Suppressor macrophage treated with lipopolysaccharide for 4 hours (primary cell): ENCODE measurements around the gene TXNRD2.
A peak's percentile ranks its signal among the peaks of the same experiment; 100 is the strongest.
"Not testable (repeated sequence)": the region's sequence is repeated elsewhere in the genome, so short reads cannot be mapped to it uniquely, and the experiment has no call there.

Experiments used
- DNase-seq: peaks from one replicate; pipeline ENCODE4 v3.0.0-alpha.2; 2020

Gene TXNRD2

GRCh38 chr22:19943082-19944026, 1.7 kb upstream of the TXNRD2 start:
- DNase-seq, result peak; percentile 54

DNA sequence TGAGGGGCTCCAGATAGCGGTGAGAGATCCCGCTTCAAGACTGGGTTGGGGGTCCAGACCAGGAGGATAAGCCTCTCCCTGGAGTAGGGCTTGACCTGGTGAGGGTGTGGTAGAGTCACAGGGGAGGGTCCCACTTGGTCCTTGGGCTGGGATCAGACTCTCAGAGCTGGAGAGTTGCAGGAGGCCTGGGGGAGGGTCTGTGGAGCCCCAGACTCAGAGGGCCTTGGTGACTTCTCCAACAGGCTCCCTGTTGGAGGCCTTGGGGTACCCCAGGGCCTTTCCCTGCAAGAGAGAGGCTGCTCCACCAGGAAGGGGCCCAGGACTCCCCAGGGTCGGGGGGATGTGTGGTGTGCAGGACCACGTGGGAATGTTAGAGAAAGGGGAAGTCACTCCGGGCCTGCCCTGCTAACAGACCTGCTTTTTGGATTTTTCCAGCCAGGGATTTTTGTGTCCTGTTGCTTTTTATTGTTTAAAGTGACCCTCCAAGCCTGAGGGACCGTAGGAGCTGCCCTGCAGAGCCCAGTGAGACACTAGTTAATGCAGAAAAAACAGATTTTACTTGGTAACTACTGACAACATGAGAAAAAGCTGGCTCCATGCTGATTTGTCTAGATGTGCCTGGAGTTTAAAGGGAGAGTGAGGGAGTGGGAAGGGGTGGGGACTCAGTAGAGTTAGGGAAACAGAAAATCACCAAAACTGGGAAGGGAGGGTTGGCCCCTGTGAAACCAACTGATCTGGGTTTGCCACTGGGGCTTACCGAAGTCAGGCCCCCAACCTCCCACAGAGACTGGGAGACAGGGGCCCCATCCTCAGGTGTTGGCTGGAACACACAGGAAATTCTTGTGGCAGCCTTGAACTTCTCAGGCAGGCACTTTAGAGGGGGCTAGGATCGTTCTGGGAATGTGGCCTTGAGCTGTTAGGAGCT, 801 bp upstream of the TXNRD2 start:
- peak; percentile 65 for DNase-seq

DNA sequence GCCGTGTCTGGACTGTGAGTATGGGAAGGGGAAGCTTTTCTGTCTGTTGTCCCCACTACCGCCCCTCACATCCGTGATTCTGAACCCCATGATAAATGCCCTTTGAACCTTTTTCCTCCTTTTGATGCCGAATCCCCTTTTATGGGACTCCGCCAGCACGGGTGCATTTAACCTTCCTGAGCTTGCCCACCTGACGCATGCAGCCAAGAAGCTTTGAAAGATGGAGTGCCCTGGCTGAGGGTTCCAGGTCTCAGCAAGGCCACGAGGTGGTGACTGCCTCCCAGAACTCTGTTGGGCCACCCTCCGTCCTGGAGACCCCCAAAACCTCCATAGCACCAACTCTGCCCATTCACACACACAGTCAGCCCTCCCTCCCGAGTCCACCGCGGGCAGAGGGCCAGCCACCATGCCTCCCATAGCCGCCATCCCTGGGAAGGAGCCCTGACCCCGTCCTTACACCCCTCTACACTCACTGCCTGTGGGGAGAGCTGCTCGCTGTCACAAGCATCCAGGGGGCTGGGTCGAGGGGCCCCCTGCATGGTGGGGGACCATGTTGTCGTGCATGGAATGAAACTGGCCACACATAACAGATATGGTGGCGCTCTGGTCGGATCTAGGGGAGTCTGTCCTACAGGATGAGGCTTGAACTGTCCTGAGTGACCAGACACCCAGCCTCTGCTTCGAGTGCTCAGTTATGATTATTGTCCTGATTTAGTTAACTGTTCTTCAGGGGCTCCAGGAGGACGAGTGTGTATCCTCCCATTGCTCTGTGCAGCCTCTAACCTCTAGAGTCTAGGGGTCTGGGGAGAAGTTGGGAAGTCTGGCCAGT, 868 bp downstream of the TXNRD2 start:
- no peak for DNase-seq

DNA sequence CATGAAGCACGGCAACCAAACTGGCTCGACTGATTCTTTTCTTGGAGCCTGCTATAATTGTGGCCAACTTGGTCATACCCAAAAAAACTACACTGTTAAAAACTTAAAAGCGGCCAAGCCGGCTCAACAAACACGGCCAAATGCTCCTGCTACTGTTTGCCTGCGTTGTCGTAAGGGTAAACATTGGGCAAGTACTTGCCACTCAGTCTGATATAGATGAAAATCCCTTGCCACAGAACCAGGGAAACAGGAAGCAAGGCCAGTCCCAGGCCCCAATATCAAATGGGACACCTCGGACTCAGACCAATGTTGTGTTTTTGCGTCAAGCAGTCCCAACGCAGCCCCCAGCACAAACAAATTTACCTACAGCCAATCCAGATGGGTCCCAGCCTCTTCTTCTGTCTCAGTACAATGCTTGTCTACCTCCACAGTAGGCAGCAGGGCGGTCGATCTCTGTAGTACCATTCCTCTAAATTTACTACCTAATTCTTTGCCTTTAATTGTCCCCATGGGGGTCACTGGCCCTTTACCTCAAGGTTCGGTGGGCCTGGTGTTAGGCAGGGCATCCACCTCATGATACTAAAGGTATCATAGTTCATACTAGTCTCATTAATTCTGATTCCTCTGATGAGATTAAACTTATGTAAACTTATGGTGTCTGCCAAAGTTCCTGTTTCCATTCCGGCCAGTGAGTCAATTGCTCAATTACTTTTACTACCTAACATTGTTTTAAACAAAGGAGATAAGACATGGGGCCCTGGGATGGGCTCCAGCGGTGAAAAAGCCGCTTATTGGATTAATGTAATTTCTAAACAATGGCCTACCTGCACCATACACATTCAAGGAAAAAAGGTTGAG, 3.8 kb downstream of the TXNRD2 start:
- peak; percentile 19 for DNase-seq

DNA sequence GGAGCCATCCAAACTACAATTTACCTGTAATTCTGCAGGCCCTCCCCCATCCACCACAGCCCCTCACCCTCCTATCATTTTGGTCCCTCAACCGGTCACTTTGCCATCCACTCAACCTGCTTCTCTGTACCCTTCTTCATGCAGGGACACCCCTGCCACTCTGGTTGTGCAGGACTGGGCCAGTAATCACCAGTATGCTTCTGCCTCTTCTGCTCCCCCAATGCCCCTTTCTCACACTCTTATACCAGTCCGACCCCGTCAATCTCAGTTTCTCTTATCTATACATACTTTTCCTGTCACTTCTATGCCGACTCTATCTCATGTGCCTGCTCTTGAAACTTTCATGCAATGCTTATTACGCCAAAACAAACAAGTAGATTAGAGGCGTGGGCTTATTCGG, 5.1 kb downstream of the TXNRD2 start:
- DNase-seq, result no peak

GRCh38 chr22:19935123-19935718, 6.4 kb downstream of the TXNRD2 start:
- not testable (repeated sequence) for DNase-seq

GRCh38 chr22:19933341-19934241, 8.0 kb downstream of the TXNRD2 start:
- no peak for DNase-seq

GRCh38 chr22:19932367-19933206, 9.0 kb downstream of the TXNRD2 start:
- peak; percentile 26 for DNase-seq

- DNase-seq, result no peak
These were observed 10.1 kb downstream of the TXNRD2 start for GRCh38 chr22:19931514-19931913.

GRCh38 chr22:19930551-19931486, 10.8 kb downstream of the TXNRD2 start:
- DNase-seq, result peak; percentile 45

- DNase-seq, result no peak
These were observed 11.8 kb downstream of the TXNRD2 start for GRCh38 chr22:19929586-19930550.

- peak; percentile 41 for DNase-seq
These were observed 13.4 kb downstream of the TXNRD2 start for GRCh38 chr22:19928207-19928606.

- no peak for DNase-seq
These were observed 13.9 kb downstream of the TXNRD2 start for GRCh38 chr22:19927696-19928095.

GRCh38 chr22:19926028-19926427, 15.6 kb downstream of the TXNRD2 start:
- not testable (repeated sequence) for DNase-seq

- DNase-seq, result no peak
These were observed 17.6 kb downstream of the TXNRD2 start for GRCh38 chr22:19923914-19924513.

- no peak for DNase-seq
These were observed 20.0 kb downstream of the TXNRD2 start for GRCh38 chr22:19921544-19922081.
